AG04449 (cell line): Measurements from ENCODE around the gene BRD9.

Experiments used
- CTCF ChIA-PET: fragments of 350-600 bp; formaldehyde crosslinking; extraction: SDS; loops from one replicate; lab custom pipeline; 2021; ENCODE audit warnings: antibody characterized with exemption; lab: Yijun Ruan, JAX
- POLR2A ChIA-PET: fragments of 400-600, 350-600 bp; formaldehyde crosslinking; extraction: SDS; loops from one replicate; lab custom pipeline; 2020; ENCODE audit warnings: antibody characterized with exemption, inconsistent platforms; lab: Yijun Ruan, JAX
- DNase-seq: peaks from one replicate; pipeline ENCODE4 v3.0.0-alpha.2; 2010; ENCODE audit warnings: low read depth, low spot score
- H3K4me3 ChIP-seq: 2 replicates; pipeline ENCODE4 v1.5.1; 2011; ENCODE audit warnings: low read depth, mild to moderate bottlenecking, control low read depth, low read length
- CTCF ChIP-seq: IDR thresholded peaks from one replicate; pipeline ENCODE4 v1.5.1; 2011; ENCODE audit warnings: mild to moderate bottlenecking, moderate library complexity, low read length, control low read depth, inconsistent platforms; ENCODE audit not compliant: insufficient read depth; ENCODE audit errors: missing control alignments

The BRD9 gene

GRCh38 chr5:909086-909485, 16.5 kb upstream of the BRD9 start:
- H3K4me3 ChIP-seq, result no peak overlapping the region
- no peak for DNase-seq
- no peak for TF ChIP-seq CTCF
- ChIA-PET POLR2A (no interaction called here), CTCF (interaction anchor here (1.8 kb wide), 1 partner anchor 15 kb away, joined by 6 read pairs; no protein-coding TSS in a partner anchor)

- no peak for DNase-seq
- ChIA-PET CTCF (interaction anchor here (0.9 to 8.3 kb wide), 4 partner anchors 10 to 237 kb away, joined by 3 to 55 read pairs (median 4); partner anchors contain the start of genes BRD9 and TRIP13), POLR2A (no interaction called here)
- TF ChIP-seq CTCF, result no peak
- H3K4me3 ChIP-seq, result no peak overlapping the region
These were observed 15.6 kb upstream of the BRD9 start for GRCh38 chr5:908172-908571.

GRCh38 chr5:907366-907910, 14.8 kb upstream of the BRD9 start:
- POLR2A ChIA-PET, result no interaction called here
- no peak for TF ChIP-seq CTCF
- no peak overlapping the region for H3K4me3 ChIP-seq
- CTCF ChIA-PET, result interaction anchor here (0.9 to 8.3 kb wide), 3 partner anchors 11 to 236 kb away, joined by 3 to 55 read pairs (median 3); partner anchors contain the start of genes BRD9 and TRIP13
- DNase-seq, result no peak

GRCh38 chr5:905139-905642, 12.6 kb upstream of the BRD9 start:
- no peak for TF ChIP-seq CTCF
- DNase-seq, result no peak
- ChIA-PET POLR2A (no interaction called here), CTCF (interaction anchor here (0.8 to 8.3 kb wide), 8 partner anchors 8 to 459 kb away, joined by 3 to 138 read pairs (median 6); partner anchors contain the start of genes BRD9 and TRIP13)
- H3K4me3 ChIP-seq, result no peak overlapping the region

- TF ChIP-seq CTCF, result no peak
- ChIA-PET CTCF (interaction anchor here (1.0 to 8.3 kb wide), 10 partner anchors 9 to 588 kb away, joined by 3 to 138 read pairs (median 21); partner anchors contain the start of genes BRD9 and TRIP13), POLR2A (no interaction called here)
These were observed 11.1 kb upstream of the BRD9 start for GRCh38 chr5:903756-904096.

GRCh38 chr5:902129-902916, 9.7 kb upstream of the BRD9 start:
- ChIA-PET POLR2A (interaction anchor here (0.8 to 1.1 kb wide), 3 partner anchors 10 to 429 kb away, joined by 3 to 4 read pairs (median 3); partner anchors contain the start of genes BRD9 and TRIP13), CTCF (interaction anchor here (0.8 to 8.3 kb wide), 13 partner anchors 8 to 586 kb away, joined by 3 to 138 read pairs (median 7); partner anchors contain the start of genes BRD9 and TRIP13)
- no peak overlapping the region for H3K4me3 ChIP-seq
- no peak for TF ChIP-seq CTCF
- DNase-seq, result no peak

More at GRCh38 chr5:903756-904096, 11.1 kb upstream of the BRD9 start:
- no peak overlapping the region for H3K4me3 ChIP-seq
- DNase-seq, result no peak
